Liver (tissue), 9 donors: Measurements from ENCODE around the gene ADNP2. TPM values are rescaled to one million over a fixed set of nuclear protein-coding genes. Genes with fewer than 3 reads are reported as not detected.

Source experiments
- DNase-seq: peaks from one replicate; pipeline ENCODE4 v3.0.0-alpha.2; 2017; ENCODE audit warnings: low spot score
- H3K27ac ChIP-seq, 2 donors: one replicate each; pipeline ENCODE4 v1.7.0; 2013; ENCODE audit warnings: inconsistent platforms in 2 of 2, low read length in 2 of 2, control low read depth in 1 of 2, low read depth in 1 of 2, mild to moderate bottlenecking in 1 of 2
- H3K27me3 ChIP-seq, 4 donors: one replicate each; pipeline versions ENCODE4 v1.6.1 to v1.7.0; 2013; ENCODE audit warnings: low read length in 3 of 4, inconsistent platforms in 1 of 4, mild to moderate bottlenecking in 1 of 4, moderate library complexity in 1 of 4; ENCODE audit not compliant: control insufficient read depth in 4 of 4, insufficient read depth in 4 of 4
- H3K36me3 ChIP-seq, 4 donors: one replicate each; pipeline versions ENCODE4 v1.6.1 to v1.7.0; 2013; ENCODE audit warnings: low read length in 3 of 4, mild to moderate bottlenecking in 3 of 4, low read depth in 1 of 4, moderate library complexity in 1 of 4; ENCODE audit not compliant: control insufficient read depth in 4 of 4, insufficient read depth in 3 of 4
- H3K4me1 ChIP-seq, 4 donors: one replicate each; pipeline versions ENCODE4 v1.6.1 to v1.7.0; 2013; ENCODE audit warnings: low read length in 3 of 4, mild to moderate bottlenecking in 3 of 4, moderate library complexity in 1 of 4; ENCODE audit not compliant: control insufficient read depth in 4 of 4, insufficient read depth in 4 of 4
- H3K4me3 ChIP-seq, 3 donors: one replicate each; pipeline versions ENCODE4 v1.6.1 to v1.7.0; 2013; ENCODE audit warnings: low read length in 3 of 3, control low read depth in 1 of 3, low read depth in 1 of 3, mild to moderate bottlenecking in 1 of 3
- H3K9ac ChIP-seq, 2 donors: one replicate each; pipeline ENCODE4 v1.7.0; 2013; ENCODE audit warnings: low read length in 2 of 2, mild to moderate bottlenecking in 2 of 2, moderate library complexity in 2 of 2, control low read depth in 1 of 2, low read depth in 1 of 2
- H3K9me3 ChIP-seq, 4 donors: one replicate each; pipeline versions ENCODE4 v1.6.1 to v1.7.0; 2013; ENCODE audit warnings: low read length in 3 of 4; ENCODE audit not compliant: control insufficient read depth in 4 of 4
- FOXA1 ChIP-seq: IDR thresholded peaks from 2 replicates; pipeline ENCODE4 v1.6.1; 2016; ENCODE audit warnings: antibody characterized with exemption
- GABPA ChIP-seq, 2 donors: IDR thresholded peaks in 1 of 2; conservative IDR thresholded peaks in 1 of 2; 2 replicates each; pipeline ENCODE4 v1.6.1; 2016; ENCODE audit warnings: antibody characterized with exemption in 2 of 2, mild to moderate bottlenecking in 1 of 2, moderate library complexity in 1 of 2
- HNF4A ChIP-seq, 2 donors: conservative IDR thresholded peaks; 2 replicates each; pipeline ENCODE4 v1.6.1; 2016; ENCODE audit warnings: antibody characterized with exemption in 2 of 2, mild to moderate bottlenecking in 2 of 2
- HNF4G ChIP-seq: IDR thresholded peaks from 2 replicates; pipeline ENCODE4 v1.6.1; 2016; ENCODE audit warnings: antibody characterized with exemption
- JUND ChIP-seq, 2 donors: IDR thresholded peaks; 2 replicates each; pipeline ENCODE4 v1.6.1; 2016; ENCODE audit warnings: antibody characterized with exemption in 2 of 2
- RAD21 ChIP-seq, 2 donors: IDR thresholded peaks; 2 replicates each; pipeline ENCODE4 v1.6.1; 2016; ENCODE audit warnings: antibody characterized with exemption in 2 of 2, mild to moderate bottlenecking in 2 of 2
- SP1 ChIP-seq: IDR thresholded peaks from 2 replicates; pipeline ENCODE4 v1.6.1; 2018; ENCODE audit warnings: antibody characterized with exemption, mild to moderate bottlenecking
- WGBS: extraction: QIAGEN DNeasy Blood & Tissue Kit; methylation state at CpG from one replicate; pipeline ENCODE4 v1.1.7; 2013; 5-methylcytosine and 5-hydroxymethylcytosine counted together
- polyA plus RNA-seq, 2 donors: library from polyadenylated mRNA; stranded (reverse) in 1 of 2; unstranded in 1 of 2; fragments of 200-250 nt in 1 of 2; fragments of >200 nt in 1 of 2; fragmentation: Nextera tagmentation in 1 of 2; extraction: Ambion mirVana in 1 of 2; gene quantifications; one replicate each; pipeline versions ENCODE4 v1.2.1 to v1.2.3, GENCODE V29; 2013 to 2015
- total RNA-seq, 2 donors: library from RNA; depleted of rRNA; stranded (reverse); fragments of >200 nt; gene quantifications; one replicate each; pipeline ENCODE4 v1.2.3, GENCODE V29; 2014
- TF ChIP-seq, protein P1 (sequence below): IDR thresholded peaks from 2 replicates; pipeline ENCODE4 v1.6.1; 2016; ENCODE audit warnings: antibody characterized with exemption
- TF ChIP-seq, protein P2 (sequence below): IDR thresholded peaks from 2 replicates; pipeline ENCODE4 v1.6.1; 2016; ENCODE audit warnings: antibody characterized with exemption
- TF ChIP-seq, protein P3 (sequence below): fragments of 150-350 bp; IDR thresholded peaks from 2 replicates; pipeline ENCODE4 v1.5.1; 2017; ENCODE audit warnings: improper control_type of control experiment, low read depth, low read length; ENCODE audit not compliant: missing input control
- donor health status: healthy.
- donor health status: healthy.
- donor health status: healthy.
- donor health status: healthy.
- donor health status: healthy.

ADNP2 gene
- total and polyA plus RNA-seq, 4 donors: 2.7 to 9.9 (median 6.4) TPM

DNA sequence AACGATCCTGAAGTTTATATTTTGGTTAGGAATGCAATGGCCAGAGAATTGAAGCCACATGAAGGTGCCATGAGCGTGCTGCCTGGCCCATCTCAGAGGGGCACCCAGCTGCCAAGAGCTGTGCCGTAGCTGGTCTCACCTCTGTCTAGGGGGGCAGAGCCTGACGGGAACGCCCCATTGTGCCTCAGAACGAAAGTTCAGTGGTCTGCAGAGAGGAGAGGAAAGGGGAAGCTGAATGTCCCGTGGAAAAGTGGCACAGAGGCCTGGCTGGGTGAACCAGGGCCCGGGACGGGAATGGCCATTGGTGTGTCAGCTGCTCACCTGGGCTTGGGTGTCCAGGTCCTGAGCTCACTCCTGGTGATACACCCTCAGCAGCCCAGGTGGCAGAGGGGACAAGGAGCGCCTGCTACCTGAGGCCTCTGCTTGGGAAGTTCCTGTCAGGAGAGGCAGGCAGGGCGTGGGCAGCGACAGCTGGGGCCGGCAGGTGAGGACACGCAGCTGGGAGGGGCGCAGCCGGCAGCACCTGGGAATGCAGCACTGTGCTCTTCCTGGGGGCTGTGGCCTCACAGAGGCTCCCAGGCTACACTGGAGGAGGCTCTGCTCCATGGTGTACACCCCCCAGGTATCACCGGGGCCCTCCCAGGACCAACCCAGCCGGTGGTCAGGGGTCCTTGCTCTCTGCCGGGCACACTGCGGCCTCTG lies 70.9 kb downstream of the ADNP2 start:
- H3K9ac ChIP-seq: no peak overlapping the region
- TF ChIP-seq, protein P1, sequence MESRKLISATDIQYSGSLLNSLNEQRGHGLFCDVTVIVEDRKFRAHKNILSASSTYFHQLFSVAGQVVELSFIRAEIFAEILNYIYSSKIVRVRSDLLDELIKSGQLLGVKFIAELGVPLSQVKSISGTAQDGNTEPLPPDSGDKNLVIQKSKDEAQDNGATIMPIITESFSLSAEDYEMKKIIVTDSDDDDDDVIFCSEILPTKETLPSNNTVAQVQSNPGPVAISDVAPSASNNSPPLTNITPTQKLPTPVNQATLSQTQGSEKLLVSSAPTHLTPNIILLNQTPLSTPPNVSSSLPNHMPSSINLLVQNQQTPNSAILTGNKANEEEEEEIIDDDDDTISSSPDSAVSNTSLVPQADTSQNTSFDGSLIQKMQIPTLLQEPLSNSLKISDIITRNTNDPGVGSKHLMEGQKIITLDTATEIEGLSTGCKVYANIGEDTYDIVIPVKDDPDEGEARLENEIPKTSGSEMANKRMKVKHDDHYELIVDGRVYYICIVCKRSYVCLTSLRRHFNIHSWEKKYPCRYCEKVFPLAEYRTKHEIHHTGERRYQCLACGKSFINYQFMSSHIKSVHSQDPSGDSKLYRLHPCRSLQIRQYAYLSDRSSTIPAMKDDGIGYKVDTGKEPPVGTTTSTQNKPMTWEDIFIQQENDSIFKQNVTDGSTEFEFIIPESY: no peak
- peaks cover 0 to 4% (median 0%) of the 10 kb centered on the region in 4 donors for H3K4me1 ChIP-seq
- H3K9me3 ChIP-seq: no peaks in the 10 kb centered on the region
- DNase-seq: no peak
- H3K36me3 ChIP-seq: no peaks in the 10 kb centered on the region
- WGBS: 88% methylated on average over 20 of the region's 20 CpGs
- H3K4me3 ChIP-seq: no peak overlapping the region
- H3K27ac ChIP-seq: no peak overlapping the region
- no peaks in the 10 kb centered on the region for H3K27me3 ChIP-seq

DNA sequence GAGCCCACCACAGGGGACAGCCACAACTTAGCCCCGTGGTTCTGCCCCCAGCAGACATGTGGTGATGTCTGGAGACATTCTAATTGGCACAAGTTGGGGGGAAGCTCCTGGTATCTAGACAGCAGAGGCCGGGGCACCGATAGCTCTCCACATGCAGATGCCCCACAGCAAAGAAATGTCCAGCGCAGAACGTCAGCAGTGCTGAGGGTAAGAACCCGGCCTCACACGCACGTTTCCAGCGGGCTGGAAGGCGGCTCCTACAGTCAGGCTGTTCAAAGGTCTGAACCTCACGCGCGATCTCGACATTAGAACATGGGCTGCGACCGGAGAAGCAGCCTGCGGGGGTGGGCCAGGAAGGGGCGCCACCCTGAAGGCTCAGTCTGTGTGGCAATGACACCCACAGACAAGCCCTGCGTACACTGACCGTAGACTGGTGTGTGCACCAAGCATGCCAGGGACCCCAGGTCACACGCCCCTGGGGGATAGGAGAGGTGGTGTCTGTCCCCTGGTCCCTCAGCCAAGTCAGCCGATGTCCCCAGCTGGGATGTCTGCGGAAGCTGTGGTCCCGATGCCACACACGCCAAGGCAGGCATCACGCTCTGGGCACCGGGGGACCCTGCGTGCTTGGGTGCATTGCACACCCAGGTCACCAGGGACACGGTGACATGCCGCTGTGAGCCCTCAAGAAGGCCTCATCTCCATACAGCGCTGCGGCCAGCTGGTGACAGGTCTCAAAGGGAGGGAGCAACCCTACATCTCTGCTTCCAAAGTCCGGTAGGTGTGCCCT lies 71.9 kb downstream of the ADNP2 start:
- Histone ChIP-seq H3K9ac (no peak overlapping the region), H3K4me3 (no peak overlapping the region), H3K9me3 (no peaks in the 10 kb centered on the region), H3K27me3 (no peaks in the 10 kb centered on the region), H3K4me1 (peaks cover 0 to 4% (median 0%) of the 10 kb centered on the region in 4 donors), H3K36me3 (no peaks in the 10 kb centered on the region), H3K27ac (no peak overlapping the region)
- WGBS: 95% methylated on average over 33 of the region's 33 CpGs
- no peak for DNase-seq
- TF ChIP-seq HNF4A (conservative IDR thresholded peaks at IDR 0.05) (no peak), HNF4G (no peak), SP1 (no peak), FOXA1 (no peak), GABPA (IDR thresholded peaks at IDR 0.05 in 1 of 2, conservative IDR thresholded peaks at IDR 0.05 in 1 of 2) (no peak), RAD21 (IDR thresholded peaks at IDR 0.05) (no peak), JUND (IDR thresholded peaks at IDR 0.05) (no peak)
- TF ChIP-seq, protein P2, sequence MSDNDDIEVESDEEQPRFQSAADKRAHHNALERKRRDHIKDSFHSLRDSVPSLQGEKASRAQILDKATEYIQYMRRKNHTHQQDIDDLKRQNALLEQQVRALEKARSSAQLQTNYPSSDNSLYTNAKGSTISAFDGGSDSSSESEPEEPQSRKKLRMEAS: no peak
- TF ChIP-seq, protein P3, sequence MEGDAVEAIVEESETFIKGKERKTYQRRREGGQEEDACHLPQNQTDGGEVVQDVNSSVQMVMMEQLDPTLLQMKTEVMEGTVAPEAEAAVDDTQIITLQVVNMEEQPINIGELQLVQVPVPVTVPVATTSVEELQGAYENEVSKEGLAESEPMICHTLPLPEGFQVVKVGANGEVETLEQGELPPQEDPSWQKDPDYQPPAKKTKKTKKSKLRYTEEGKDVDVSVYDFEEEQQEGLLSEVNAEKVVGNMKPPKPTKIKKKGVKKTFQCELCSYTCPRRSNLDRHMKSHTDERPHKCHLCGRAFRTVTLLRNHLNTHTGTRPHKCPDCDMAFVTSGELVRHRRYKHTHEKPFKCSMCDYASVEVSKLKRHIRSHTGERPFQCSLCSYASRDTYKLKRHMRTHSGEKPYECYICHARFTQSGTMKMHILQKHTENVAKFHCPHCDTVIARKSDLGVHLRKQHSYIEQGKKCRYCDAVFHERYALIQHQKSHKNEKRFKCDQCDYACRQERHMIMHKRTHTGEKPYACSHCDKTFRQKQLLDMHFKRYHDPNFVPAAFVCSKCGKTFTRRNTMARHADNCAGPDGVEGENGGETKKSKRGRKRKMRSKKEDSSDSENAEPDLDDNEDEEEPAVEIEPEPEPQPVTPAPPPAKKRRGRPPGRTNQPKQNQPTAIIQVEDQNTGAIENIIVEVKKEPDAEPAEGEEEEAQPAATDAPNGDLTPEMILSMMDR: no peak
